Suprapubic skin (tissue), 4 donors: ENCODE data around the gene COL5A1. TPM values are rescaled to one million over a fixed set of nuclear protein-coding genes. Genes with fewer than 3 reads are reported as not detected.
A peak's percentile ranks its signal among the peaks of the same experiment; 100 is the strongest.

Experiments
- DNase-seq, 2 donors: peaks; one replicate each; pipeline ENCODE4 v3.0.0-alpha.2; 2019; ENCODE audit warnings: low spot score in 2 of 2
- H3K27ac ChIP-seq: fragments of 200-600 bp; sonication (generic); one replicate; pipeline ENCODE4 v1.5.1; 2019
- H3K27me3 ChIP-seq: fragments of 200-600 bp; sonication (generic); one replicate; pipeline ENCODE4 v1.5.1; 2019
- H3K36me3 ChIP-seq: fragments of 200-600 bp; sonication (generic); one replicate; pipeline ENCODE4 v1.5.1; 2019
- H3K4me1 ChIP-seq: fragments of 200-600 bp; sonication (generic); one replicate; pipeline ENCODE4 v1.5.1; 2019
- H3K4me3 ChIP-seq: fragments of 200-600 bp; sonication (generic); one replicate; pipeline ENCODE4 v1.5.1; 2019; ENCODE audit warnings: mild to moderate bottlenecking
- H3K9me3 ChIP-seq: fragments of 200-600 bp; sonication (generic); one replicate; pipeline ENCODE4 v1.5.1; 2019
- CTCF ChIP-seq, 2 donors: fragments of 200-600 bp in 1 of 2; fragments of 450-650 bp in 1 of 2; sonication (generic) in 1 of 2; IDR thresholded peaks; one replicate each; pipeline ENCODE4 v1.5.1; 2016 to 2019; ENCODE audit warnings: antibody characterized with exemption in 2 of 2, mild to moderate bottlenecking in 1 of 2, moderate library complexity in 1 of 2
- EP300 ChIP-seq: sonication (generic); formaldehyde crosslinking; IDR thresholded peaks from one replicate; pipeline ENCODE4 v1.6.1; 2017; ENCODE audit warnings: antibody characterized with exemption
- POLR2A ChIP-seq, 2 donors: fragments of 450-650 bp; IDR thresholded peaks; one replicate each; pipeline ENCODE4 v1.6.1; 2017; ENCODE audit warnings: antibody characterized with exemption in 2 of 2, mild to moderate bottlenecking in 2 of 2, moderate library complexity in 2 of 2
- POLR2AphosphoS5 ChIP-seq, 3 donors: sonication (generic); formaldehyde crosslinking; IDR thresholded peaks; one replicate each; pipeline ENCODE4 v1.6.1; 2017; ENCODE audit warnings: antibody characterized with exemption in 3 of 3
- WGBS: methylation state at CpG from one replicate; pipeline ENCODE4 v1.1.5; 2018; 5-methylcytosine and 5-hydroxymethylcytosine counted together
- total RNA-seq, 4 donors: library from RNA; depleted of rRNA; stranded (reverse); fragments of >200 nt; gene quantifications; one replicate each; pipeline ENCODE4 v1.1.0, GENCODE V29; 2016

COL5A1 gene
- total RNA-seq, 4 donors from 2014 or later, result 8.6 to 16.5 (median 15.4) TPM

DNA sequence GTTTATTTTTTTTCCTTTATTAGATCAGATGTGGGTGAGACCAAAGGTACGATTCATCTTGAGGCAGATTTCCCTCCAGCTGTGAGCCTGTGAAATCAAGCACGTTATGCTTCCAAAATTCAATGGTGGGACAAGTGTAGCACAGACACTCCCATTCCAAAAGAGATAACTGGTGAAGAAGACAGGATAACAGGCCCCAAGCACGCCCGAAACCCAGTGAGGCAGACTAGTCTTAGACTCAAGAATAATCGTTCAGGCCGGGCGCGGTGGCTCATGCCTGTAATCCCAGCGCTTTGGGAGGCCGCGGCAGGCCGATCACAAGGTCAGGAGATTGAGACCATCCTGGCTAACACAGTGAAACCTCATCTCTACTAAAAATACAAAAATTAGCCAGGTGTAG is 36.8 kb upstream of the COL5A1 start:
- Histone ChIP-seq H3K36me3 (no peaks in the 10 kb centered on the region), H3K27ac (no peak overlapping the region), H3K9me3 (no peaks in the 10 kb centered on the region), H3K4me1 (no peaks in the 10 kb centered on the region), H3K27me3 (peaks cover 17% of the 10 kb centered on the region), H3K4me3 (no peak overlapping the region)
- DNase-seq, result no peak
- 92% methylated on average over 12 of the region's 12 CpGs for WGBS
- no peak for TF ChIP-seq POLR2A (IDR thresholded peaks at IDR 0.05)
- no peak for TF ChIP-seq POLR2AphosphoS5 (IDR thresholded peaks at IDR 0.05)
- TF ChIP-seq CTCF (IDR thresholded peaks at IDR 0.05), result no peak
- no peak for TF ChIP-seq EP300

- no peaks in the 10 kb centered on the region for H3K9me3 ChIP-seq
- DNase-seq, result peak in 1 of 2 donors; percentile 38
Observed at GRCh38 chr9:134605351-134605965, 36.1 kb upstream of the COL5A1 start.

DNA sequence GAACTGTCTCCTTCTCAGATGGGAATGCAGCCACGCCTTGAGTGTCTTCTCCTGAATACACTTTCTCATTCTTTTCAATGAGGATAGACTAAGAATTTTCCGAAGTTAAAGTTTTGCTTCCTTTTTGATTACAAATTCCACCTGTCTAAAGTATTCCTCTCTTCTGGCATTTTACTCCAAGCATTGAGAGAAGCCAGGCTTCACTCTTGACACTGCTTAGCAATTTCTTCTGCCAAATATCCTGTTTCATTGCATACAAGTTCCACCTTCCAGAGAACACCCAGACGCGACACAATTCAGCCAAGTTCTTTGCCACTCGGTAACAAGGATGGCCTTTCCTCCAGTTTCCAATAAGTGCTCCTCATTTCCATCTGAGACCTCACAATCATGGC is 35.6 kb upstream of the COL5A1 start:
- H3K36me3 ChIP-seq, result no peaks in the 10 kb centered on the region
- H3K27me3 ChIP-seq, result peaks cover 11% of the 10 kb centered on the region
- no peaks in the 10 kb centered on the region for H3K4me1 ChIP-seq
- H3K4me3 ChIP-seq, result no peak overlapping the region
- DNase-seq, result no peak
- no peak for TF ChIP-seq POLR2A (IDR thresholded peaks at IDR 0.05)
- no peak for TF ChIP-seq POLR2AphosphoS5 (IDR thresholded peaks at IDR 0.05)
- TF ChIP-seq CTCF (IDR thresholded peaks at IDR 0.05), result no peak
- WGBS, result 84% methylated on average over 5 of the region's 5 CpGs
- no peak overlapping the region for H3K27ac ChIP-seq
- H3K9me3 ChIP-seq, result no peaks in the 10 kb centered on the region

More at GRCh38 chr9:134605351-134605965, 36.1 kb upstream of the COL5A1 start:
- Histone ChIP-seq H3K4me3 (no peak overlapping the region), H3K27me3 (peaks cover 15% of the 10 kb centered on the region), H3K36me3 (no peaks in the 10 kb centered on the region), H3K27ac (no peak overlapping the region), H3K4me1 (no peaks in the 10 kb centered on the region)
- TF ChIP-seq POLR2A (IDR thresholded peaks at IDR 0.05) (no peak), POLR2AphosphoS5 (IDR thresholded peaks at IDR 0.05) (no peak), EP300 (no peak), CTCF (IDR thresholded peaks at IDR 0.05) (no peak)
- 90% methylated on average over 8 of the region's 8 CpGs for WGBS

GRCh38 chr9:134606951-134607731 is 34.5 kb upstream of the COL5A1 start:
- H3K36me3 ChIP-seq, result no peaks in the 10 kb centered on the region
- no peaks in the 10 kb centered on the region for H3K4me1 ChIP-seq
- no peak overlapping the region for H3K27ac ChIP-seq
- no peaks in the 10 kb centered on the region for H3K9me3 ChIP-seq
- TF ChIP-seq POLR2AphosphoS5 (IDR thresholded peaks at IDR 0.05) (no peak), POLR2A (IDR thresholded peaks at IDR 0.05) (no peak), CTCF (IDR thresholded peaks at IDR 0.05) (no peak), EP300 (no peak)
- WGBS, result 92% methylated on average over 13 of the region's 13 CpGs
- H3K27me3 ChIP-seq, result peaks cover 10% of the 10 kb centered on the region
- peak in 1 of 2 donors; percentile 29 for DNase-seq
- H3K4me3 ChIP-seq, result no peak overlapping the region

DNA sequence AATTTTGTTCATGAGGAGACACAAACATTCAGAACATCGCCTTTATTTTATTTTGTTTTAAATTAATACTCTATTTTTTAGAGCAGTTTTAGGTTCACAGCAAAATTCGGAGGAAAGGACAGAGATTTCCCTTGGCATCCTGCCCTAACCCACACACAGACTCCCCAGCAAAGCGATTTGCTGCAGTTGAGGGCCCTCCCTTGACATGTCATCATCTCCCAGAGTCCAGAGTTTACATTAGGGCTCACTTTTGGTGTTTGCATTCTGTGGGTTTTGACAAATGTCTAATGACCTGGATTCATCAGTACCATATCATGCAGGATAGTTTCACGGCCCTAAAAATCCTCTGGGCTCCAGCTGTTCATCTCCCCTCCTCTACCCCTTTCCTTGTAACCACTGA is 33.6 kb upstream of the COL5A1 start:
- Histone ChIP-seq H3K4me1 (no peaks in the 10 kb centered on the region), H3K27me3 (peaks cover 3% of the 10 kb centered on the region), H3K4me3 (no peak overlapping the region), H3K27ac (no peak overlapping the region), H3K9me3 (peaks cover 4% of the 10 kb centered on the region), H3K36me3 (no peaks in the 10 kb centered on the region)
- no peak for TF ChIP-seq POLR2AphosphoS5 (IDR thresholded peaks at IDR 0.05)
- no peak for TF ChIP-seq POLR2A (IDR thresholded peaks at IDR 0.05)
- TF ChIP-seq CTCF (IDR thresholded peaks at IDR 0.05), result no peak
- no peak for DNase-seq
- WGBS, result 74% methylated on average over 4 of the region's 4 CpGs
